HG02840 (cell line): ENCODE measurements around the gene IQCF2.
"Not testable (repeated sequence)": the region's sequence is repeated elsewhere in the genome, so short reads cannot be mapped to it uniquely, and the experiment has no call there.

Experiments
- ATAC-seq: cut with Tn5 transposase; IDR thresholded peaks from one replicate; pipeline ENCODE4 v1.9.1; 2021; ENCODE audit warnings: mild to moderate bottlenecking, moderate library complexity, moderate number of reproducible peaks; ENCODE audit not compliant: unreplicated experiment, low FRiP score

The IQCF2 gene

GRCh38 chr3:51875501-51875900 is 14.1 kb downstream of the IQCF2 start, which contains the start of gene IQCF5:
Gene IQCF5, minus strand, starts transcription at chr3:51875601. Its CDS starts 70 bp downstream, at chr3:51875531.
- ATAC-seq, result no peak

- ATAC-seq, result no peak
These were observed 14.8 kb downstream of the IQCF2 start for GRCh38 chr3:51876186-51876585.

- no peak for ATAC-seq
These were observed 18.5 kb downstream of the IQCF2 start for GRCh38 chr3:51879937-51880336.

GRCh38 chr3:51886447-51886846 is 25.0 kb downstream of the IQCF2 start:
- ATAC-seq, result no peak

- ATAC-seq, result no peak
These were observed 26.2 kb downstream of the IQCF2 start for GRCh38 chr3:51887620-51888019.

- no peak for ATAC-seq
These were observed 27.2 kb downstream of the IQCF2 start for GRCh38 chr3:51888463-51889105.

- ATAC-seq, result no peak
These were observed 30.0 kb downstream of the IQCF2 start for GRCh38 chr3:51891242-51892039.

- no peak for ATAC-seq
These were observed 33.0 kb downstream of the IQCF2 start for GRCh38 chr3:51894391-51894790.

DNA sequence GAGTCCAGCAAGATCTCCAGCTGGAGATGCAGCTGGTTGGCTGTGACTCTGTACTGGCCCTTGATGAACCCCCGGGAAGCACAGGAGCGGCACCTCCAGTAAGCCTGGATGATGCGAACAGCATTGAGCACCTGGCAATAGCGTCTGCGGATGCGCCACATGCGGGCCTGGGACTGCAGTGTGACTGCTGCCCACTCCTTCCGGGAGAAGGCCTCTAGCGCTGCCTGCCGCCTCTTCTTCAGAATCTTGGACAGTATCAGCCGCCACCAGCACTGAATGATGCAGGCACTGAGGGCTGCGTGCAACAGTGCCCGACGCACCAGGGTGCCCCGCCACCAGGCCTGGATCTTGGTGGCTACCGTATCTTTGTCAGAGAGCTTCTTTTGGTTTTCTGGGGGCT is 33.5 kb downstream of the IQCF2 start:
- no peak for ATAC-seq

DNA sequence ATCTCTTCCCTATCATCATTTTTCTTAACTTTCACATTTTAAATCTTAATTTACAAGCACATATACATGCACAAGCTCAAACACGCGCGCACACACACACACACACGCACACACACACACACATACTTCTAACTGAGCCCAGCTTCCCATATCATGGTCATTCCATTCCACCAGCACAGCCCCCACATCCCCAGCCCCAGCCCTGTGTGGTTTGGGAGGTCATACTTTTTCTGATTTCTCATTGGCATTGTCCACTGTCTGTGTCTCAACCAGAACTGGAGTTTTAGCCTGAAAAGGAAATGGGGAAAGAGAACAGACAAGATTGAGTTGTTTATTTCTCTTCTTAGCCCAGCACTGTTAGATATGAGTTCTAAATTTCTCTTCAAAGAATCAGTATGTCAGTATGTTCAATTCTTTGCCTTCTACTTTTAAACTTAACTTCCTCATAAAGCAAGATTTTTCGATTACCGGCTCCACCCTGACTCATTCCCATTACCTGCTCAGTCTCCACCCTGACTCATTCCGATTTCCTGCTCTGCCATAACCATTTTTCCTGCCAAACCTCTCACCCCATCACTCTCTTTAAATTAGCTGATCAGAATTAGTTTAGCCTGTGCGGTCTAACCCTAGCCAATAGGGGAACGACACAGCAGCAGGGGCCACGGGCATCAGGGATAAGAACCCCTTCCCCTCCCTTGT is 35.3 kb downstream of the IQCF2 start:
- no peak for ATAC-seq

- no peak for ATAC-seq
These were observed 36.0 kb downstream of the IQCF2 start for GRCh38 chr3:51897391-51897790.

DNA sequence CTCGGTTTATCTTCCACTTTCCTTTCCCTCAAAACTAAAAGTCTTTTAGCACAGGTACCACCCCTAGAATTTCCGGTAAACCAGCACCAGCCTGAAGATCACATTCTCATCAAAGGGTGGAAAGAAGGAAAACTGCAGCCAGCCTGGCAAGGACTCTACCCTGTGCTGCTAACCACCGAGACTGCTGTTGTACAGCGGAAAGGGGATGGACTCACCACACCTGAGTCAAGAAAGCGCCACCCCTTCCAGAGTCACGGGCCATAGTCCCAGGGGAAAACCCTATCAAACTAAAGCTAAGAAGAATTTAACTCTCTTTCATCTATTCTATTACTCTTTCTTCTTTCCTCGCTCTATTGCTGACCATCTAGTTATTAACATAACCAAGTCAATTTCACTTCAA is 38.6 kb downstream of the IQCF2 start:
- not testable (repeated sequence) for ATAC-seq

DNA sequence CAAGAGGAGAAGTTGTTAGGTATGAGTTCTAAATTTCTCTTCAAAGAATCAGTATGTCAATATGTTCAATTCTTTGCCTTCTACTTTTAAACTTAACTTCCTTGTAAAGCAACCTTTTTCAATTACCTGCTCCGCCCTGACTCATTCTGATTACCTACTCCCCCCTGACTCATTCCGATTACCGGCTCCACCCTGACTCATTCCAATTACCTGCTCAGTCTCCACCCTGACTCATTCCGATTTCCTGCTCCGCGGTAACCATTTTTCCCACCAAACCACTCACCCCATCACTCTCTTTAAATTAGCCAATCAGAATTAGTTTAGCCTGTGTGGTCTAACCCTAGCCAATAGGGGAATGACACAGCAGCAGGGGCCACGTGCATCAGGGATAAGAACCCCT is 40.9 kb downstream of the IQCF2 start:
- not testable (repeated sequence) for ATAC-seq

DNA sequence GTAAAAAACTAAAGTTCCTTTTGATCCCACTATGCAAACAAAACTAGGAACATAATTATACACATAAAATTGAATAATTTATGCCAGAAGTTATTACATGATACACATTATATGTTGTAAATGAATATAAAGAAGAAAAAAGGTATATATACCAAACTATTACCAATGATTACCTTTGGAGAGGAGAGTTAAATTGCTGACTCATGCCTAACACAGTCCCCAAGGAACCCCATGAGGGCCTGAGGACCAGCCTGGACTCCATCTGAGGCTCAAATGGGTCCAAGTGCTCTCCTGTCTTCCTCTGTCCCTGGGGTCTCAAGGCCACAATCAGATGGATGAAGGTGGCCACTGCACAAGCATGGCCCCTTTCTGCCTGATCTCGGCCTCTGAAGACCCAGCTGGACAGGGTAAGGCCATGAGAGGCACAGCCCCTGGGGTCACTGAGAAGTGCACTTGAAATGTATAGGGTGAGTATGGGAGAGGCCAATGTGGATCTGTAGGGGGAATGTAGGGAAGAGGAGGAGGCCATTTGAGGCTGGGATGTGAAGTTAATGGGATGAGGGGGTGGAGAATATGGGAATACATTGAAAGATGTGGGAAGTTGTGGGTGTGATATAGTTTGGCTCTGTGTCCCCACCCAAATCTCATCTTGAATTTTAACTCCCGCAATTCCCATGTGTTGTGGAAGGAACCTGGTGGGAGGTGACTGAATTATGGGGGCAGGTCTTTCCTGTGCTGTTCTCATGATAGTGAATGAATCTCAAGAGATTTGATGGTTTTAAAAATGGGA is 42.8 kb downstream of the IQCF2 start:
- ATAC-seq, result no peak

DNA sequence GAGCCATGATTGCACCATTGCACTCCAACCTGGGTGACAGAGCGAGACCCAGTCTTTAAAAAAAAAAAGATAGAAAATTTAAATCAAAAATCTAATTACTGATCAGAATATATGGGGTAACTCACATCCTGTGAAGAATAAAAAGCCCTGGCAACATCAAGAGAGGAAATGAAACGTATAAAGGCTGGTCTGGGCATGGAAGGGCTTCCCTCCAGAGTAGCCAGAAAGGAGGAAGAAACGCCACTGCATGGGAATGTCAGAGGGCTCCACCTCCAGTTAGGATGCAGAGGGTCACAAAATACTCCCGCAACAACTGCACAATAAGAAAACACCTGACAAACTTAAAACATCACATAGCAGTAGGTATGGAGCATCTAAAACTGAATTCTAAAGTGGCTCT is 46.6 kb downstream of the IQCF2 start:
- ATAC-seq, result no peak
